Sigmoid colon (tissue), 4 donors: ENCODE results near the gene CFAP61.

Experiments
- EP300 ChIP-seq, 4 donors: sonication (generic); formaldehyde crosslinking; IDR thresholded peaks; one replicate each; pipeline ENCODE4 v1.6.1; 2017; ENCODE audit warnings: antibody characterized with exemption in 4 of 4
- POLR2A ChIP-seq, 2 donors: fragments of 450-650 bp; IDR thresholded peaks; one replicate each; pipeline ENCODE4 v1.6.1; 2016; ENCODE audit warnings: antibody characterized with exemption in 2 of 2, mild to moderate bottlenecking in 2 of 2, moderate library complexity in 2 of 2
- POLR2AphosphoS5 ChIP-seq, 4 donors: sonication (generic); formaldehyde crosslinking; IDR thresholded peaks; one replicate each; pipeline ENCODE4 v1.6.1; 2017; ENCODE audit warnings: antibody characterized with exemption in 4 of 4
- TF ChIP-seq, protein P1 (sequence below), 4 experiments: fragments of 450-650 bp in 3 of 4; fragments of 200-600 bp in 1 of 4; IDR thresholded peaks; one replicate each; pipeline ENCODE4 v1.5.1; 2016 to 2019; ENCODE audit warnings: antibody characterized with exemption in 4 of 4, mild to moderate bottlenecking in 3 of 4, moderate library complexity in 2 of 4

GRCh38 chr20:20184706-20185105 lies 132.4 kb downstream of the CFAP61 start:
- TF ChIP-seq POLR2A (IDR thresholded peaks at IDR 0.05) (no peak), EP300 (IDR thresholded peaks at IDR 0.05) (no peak), POLR2AphosphoS5 (IDR thresholded peaks at IDR 0.05) (no peak)
- TF ChIP-seq, protein P1, sequence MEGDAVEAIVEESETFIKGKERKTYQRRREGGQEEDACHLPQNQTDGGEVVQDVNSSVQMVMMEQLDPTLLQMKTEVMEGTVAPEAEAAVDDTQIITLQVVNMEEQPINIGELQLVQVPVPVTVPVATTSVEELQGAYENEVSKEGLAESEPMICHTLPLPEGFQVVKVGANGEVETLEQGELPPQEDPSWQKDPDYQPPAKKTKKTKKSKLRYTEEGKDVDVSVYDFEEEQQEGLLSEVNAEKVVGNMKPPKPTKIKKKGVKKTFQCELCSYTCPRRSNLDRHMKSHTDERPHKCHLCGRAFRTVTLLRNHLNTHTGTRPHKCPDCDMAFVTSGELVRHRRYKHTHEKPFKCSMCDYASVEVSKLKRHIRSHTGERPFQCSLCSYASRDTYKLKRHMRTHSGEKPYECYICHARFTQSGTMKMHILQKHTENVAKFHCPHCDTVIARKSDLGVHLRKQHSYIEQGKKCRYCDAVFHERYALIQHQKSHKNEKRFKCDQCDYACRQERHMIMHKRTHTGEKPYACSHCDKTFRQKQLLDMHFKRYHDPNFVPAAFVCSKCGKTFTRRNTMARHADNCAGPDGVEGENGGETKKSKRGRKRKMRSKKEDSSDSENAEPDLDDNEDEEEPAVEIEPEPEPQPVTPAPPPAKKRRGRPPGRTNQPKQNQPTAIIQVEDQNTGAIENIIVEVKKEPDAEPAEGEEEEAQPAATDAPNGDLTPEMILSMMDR (IDR thresholded peaks at IDR 0.05), result no peak
